Naive B cell (primary cell): Measurements from ENCODE around the gene RAB19. TPM values are rescaled to one million over a fixed set of nuclear protein-coding genes. Genes with fewer than 3 reads are reported as not detected.

Source experiments
- polyA plus RNA-seq, 6 donors: library from polyadenylated mRNA; unstranded; fragments of 300-500 nt; fragmentation: Illumina TruSeq; gene quantifications; one replicate each; pipeline ENCODE4 v1.2.3, GENCODE V29; 2021; ENCODE audit warnings: low read depth in 6 of 6

The RAB19 gene
- polyA plus RNA-seq, 6 donors from 2014 or later: 0.61 to 1.1 (median 0.71) TPM; not detected in 3

Other genes starting within 250 kb of the RAB19 start
- 10 to 100 TPM in 1 of 6 donors, 1 to 10 TPM in 5; 5.8 to 10.1 (median 8.9) TPM for gene KDM7A, start 227.1 kb upstream of the RAB19 start, polyA plus RNA-seq
- 1 to 10 TPM; 1.3 to 9.2 (median 6.2) TPM for gene SLC37A3, start 5.5 kb upstream of the RAB19 start, polyA plus RNA-seq
- 100 to 1,000 TPM in 5 of 6 donors, 10 to 100 TPM in 1; 99.0 to 151 (median 120) TPM for gene MKRN1, start 75.4 kb downstream of the RAB19 start, polyA plus RNA-seq
- gene DENND2A, start 236.8 kb downstream of the RAB19 start, polyA plus RNA-seq: under 1 TPM in 2 of 6 donors, not detected in 4; 0.30 to 0.98 TPM